Measurements from ENCODE around the gene CEP97. TPM values are rescaled to one million over a fixed set of nuclear protein-coding genes. Genes with fewer than 3 reads are reported as not detected.

The CEP97 gene
- total and polyA plus RNA-seq, 9 of the 15 experiments (the other 6 are each of a cell fraction or from before 2014, with no cell fraction given): 2.0 to 10.1 (median 4.3) TPM

DNA sequence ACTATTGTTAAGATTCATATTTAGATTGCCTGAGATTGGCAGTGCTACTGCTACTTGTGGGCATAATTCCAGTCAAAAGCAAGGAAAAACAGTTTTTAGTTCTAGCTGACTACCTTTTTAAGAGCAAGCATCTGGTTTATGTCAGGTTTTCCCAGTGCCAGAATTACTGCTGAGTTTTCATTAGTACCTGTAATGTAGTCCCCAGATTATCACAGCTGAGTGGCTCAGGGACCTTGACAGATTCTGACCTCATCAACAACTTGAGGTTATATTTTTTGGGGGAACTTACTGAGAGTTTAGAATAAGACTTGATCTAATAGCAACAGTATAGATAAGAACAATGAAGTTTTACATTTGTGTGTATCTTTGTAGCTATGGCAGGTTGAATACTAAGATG is 85.6 kb downstream of the CEP97 start (continued):
- TF ChIP-seq, protein P1, sequence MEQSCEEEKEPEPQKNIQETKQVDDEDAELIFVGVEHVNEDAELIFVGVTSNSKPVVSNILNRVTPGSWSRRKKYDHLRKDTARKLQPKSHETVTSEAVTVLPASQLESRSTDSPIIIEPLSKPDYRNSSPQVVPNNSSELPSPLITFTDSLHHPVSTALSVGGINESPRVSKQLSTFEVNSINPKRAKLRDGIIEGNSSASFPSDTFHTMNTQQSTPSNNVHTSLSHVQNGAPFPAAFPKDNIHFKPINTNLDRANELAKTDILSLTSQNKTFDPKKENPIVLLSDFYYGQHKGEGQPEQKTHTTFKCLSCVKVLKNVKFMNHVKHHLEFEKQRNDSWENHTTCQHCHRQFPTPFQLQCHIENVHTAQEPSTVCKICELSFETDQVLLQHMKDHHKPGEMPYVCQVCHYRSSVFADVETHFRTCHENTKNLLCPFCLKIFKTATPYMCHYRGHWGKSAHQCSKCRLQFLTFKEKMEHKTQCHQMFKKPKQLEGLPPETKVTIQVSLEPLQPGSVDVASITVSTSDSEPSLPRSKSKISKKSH (CRISPR knock-in tag; IDR thresholded peaks at IDR 0.05): no peak
- TF ChIP-seq ASH1L (IDR thresholded peaks at IDR 0.05; ENCODE audit: borderline replicate concordance, low read depth, partially characterized antibody): no peak
- TF ChIP-seq NELFE (IDR thresholded peaks at IDR 0.05; ENCODE audit: insufficient read depth, insufficient read length): no peak
- no peak for TF ChIP-seq FOXA1 (IDR thresholded peaks at IDR 0.05; ENCODE audit: borderline replicate concordance)
- TF ChIP-seq, protein P2, sequence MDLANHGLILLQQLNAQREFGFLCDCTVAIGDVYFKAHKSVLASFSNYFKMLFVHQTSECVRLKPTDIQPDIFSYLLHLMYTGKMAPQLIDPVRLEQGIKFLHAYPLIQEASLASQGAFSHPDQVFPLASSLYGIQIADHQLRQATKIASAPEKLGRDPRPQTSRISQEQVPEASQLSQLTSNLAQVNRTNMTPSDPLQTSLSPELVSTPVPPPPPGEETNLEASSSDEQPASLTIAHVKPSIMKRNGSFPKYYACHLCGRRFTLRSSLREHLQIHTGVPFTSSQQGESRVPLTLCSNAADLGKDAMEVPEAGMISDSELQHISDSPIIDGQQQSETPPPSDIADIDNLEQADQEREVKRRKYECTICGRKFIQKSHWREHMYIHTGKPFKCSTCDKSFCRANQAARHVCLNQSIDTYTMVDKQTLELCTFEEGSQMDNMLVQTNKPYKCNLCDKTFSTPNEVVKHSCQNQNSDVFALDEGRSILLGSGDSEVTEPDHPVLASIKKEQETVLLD (IDR thresholded peaks at IDR 0.05): no peak

DNA sequence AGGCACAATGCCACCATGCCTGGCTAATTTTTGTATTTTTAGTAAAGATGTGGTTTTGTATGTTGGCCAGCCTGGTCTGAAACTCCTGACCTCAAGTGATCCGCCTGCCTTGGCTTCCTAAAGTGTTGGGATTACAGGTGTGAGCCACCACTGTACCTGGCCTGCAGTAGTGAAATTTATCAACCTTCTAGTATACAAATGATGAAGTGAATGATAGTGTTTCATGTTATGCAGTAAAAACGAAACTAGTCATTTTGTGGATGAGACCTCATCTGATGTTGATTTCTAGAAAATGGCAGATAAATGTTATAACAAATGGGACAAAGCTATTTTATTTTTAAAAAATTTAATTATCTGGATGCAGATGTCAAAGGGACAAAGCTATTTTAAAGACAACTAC is 87.5 kb downstream of the CEP97 start:
- H3K9me3 ChIP-seq (replicated peaks; ENCODE audit: control insufficient read depth, insufficient read depth, low read depth, low read length): no peaks in the 10 kb centered on the region
- no TSS peak for BruUV-seq (replicated peaks)
- H3K4me1 ChIP-seq (replicated peaks in 1 of 2; ENCODE audit: control insufficient read depth in 2 of 2, insufficient read depth in 2 of 2, low read length in 2 of 2): no peaks in the 10 kb centered on the region
- FAIRE-seq (no peak), ATAC-seq (no peak), DNase-seq (ENCODE audit: extremely low read depth in 1 of 4, low spot score in 3 of 4) (no peak)
- H3K4me2 ChIP-seq (ENCODE audit: insufficient read depth, low read length): no peak overlapping the region
- no peak overlapping the region for H3K4me3 ChIP-seq
- in situ Hi-C loops (cut with MboI) (loop anchor here (5.0 to 25.0 kb wide), 2 partner anchors 415 to 725 kb away; no protein-coding TSS in a partner anchor), intact Hi-C loops (cut with micrococcal nuclease) (loop anchor here (10.0 kb wide), 1 partner anchor 153 kb away; no protein-coding TSS in a partner anchor)
- no peaks in the 10 kb centered on the region for H3K27me3 ChIP-seq (ENCODE audit: control insufficient read depth in 2 of 2, insufficient read depth in 2 of 2, low read length in 2 of 2)
- H3K9me1 ChIP-seq (ENCODE audit: control insufficient read depth, insufficient read depth, low read length): no peaks in the 10 kb centered on the region
- no peaks in the 10 kb centered on the region for H4K20me1 ChIP-seq (replicated peaks; ENCODE audit: control insufficient read depth, insufficient read depth, low read length)
- WGBS (ENCODE audit: insufficient coverage, low coverage, missing lambda C conversion rate): 18% methylated on average over 2 of the region's 2 CpGs
- H3K79me2 ChIP-seq (ENCODE audit: control insufficient read depth, insufficient read depth, low read length): no peaks in the 10 kb centered on the region
- H3K9ac ChIP-seq (ENCODE audit: insufficient read depth in 1 of 2, low read depth in 2 of 2, low read length in 2 of 2): no peak overlapping the region
- H3K36me3 ChIP-seq (ENCODE audit: control insufficient read depth, insufficient read depth, low read length): no peaks in the 10 kb centered on the region
- ChIA-PET POLR2A (no interaction called here), CTCF (ENCODE audit: low intra/inter-chr PET ratio) (no interaction called here)
- H3K27ac ChIP-seq (ENCODE audit: extremely low read depth, low read depth, low read length): no peak overlapping the region
- no peak overlapping the region for H2AFZ ChIP-seq (ENCODE audit: low read depth, low read length)
- TF ChIP-seq ZNF780A (CRISPR knock-in tag; IDR thresholded peaks at IDR 0.05) (no peak), ZFP36 (IDR thresholded peaks at IDR 0.05; ENCODE audit: low read depth, low read length, partially characterized antibody) (no peak), NFATC3 (IDR thresholded peaks at IDR 0.05) (no peak), MAFF (IDR thresholded peaks at IDR 0.05; ENCODE audit: low read length) (no peak), KHSRP (IDR thresholded peaks at IDR 0.05) (no peak), MTF1 (CRISPR knock-in tag; IDR thresholded peaks at IDR 0.05; ENCODE audit: borderline replicate concordance) (no peak), E2F3 (CRISPR knock-in tag; IDR thresholded peaks at IDR 0.05) (no peak)

Data from K562 (cell line).